H9 (cell line): ENCODE measurements around the gene GPS1. TPM values are rescaled to one million over a fixed set of nuclear protein-coding genes. Genes with fewer than 3 reads are reported as not detected.

Source experiments
- DNase-seq: peaks from one replicate; pipeline ENCODE4 v3.0.0-alpha.2; 2017
- H2AFZ ChIP-seq: one replicate; pipeline ENCODE4 v1.6.1; 2013; ENCODE audit warnings: mild to moderate bottlenecking, low read length, control low read depth, moderate library complexity
- H2AK5ac ChIP-seq: 2 replicates; pipeline ENCODE4 v1.6.1; 2013; ENCODE audit warnings: low read length, control low read depth, mixed read lengths; ENCODE audit not compliant: insufficient read length
- H2BK120ac ChIP-seq: one replicate; pipeline ENCODE4 v1.6.1; 2013; ENCODE audit warnings: low read depth, mild to moderate bottlenecking, low read length, control low read depth, inconsistent platforms; ENCODE audit not compliant: poor library complexity, severe bottlenecking
- H2BK12ac ChIP-seq: 2 replicates; pipeline ENCODE4 v1.6.1; 2013; ENCODE audit warnings: low read length, control low read depth, mixed read lengths, low read depth; ENCODE audit not compliant: insufficient read length
- H2BK15ac ChIP-seq: 2 replicates; pipeline ENCODE4 v1.6.1; 2013; ENCODE audit warnings: low read depth, low read length, control low read depth
- H2BK20ac ChIP-seq: one replicate; pipeline ENCODE4 v1.6.1; 2013; ENCODE audit warnings: low read depth, mild to moderate bottlenecking, low read length, control low read depth, inconsistent platforms; ENCODE audit not compliant: poor library complexity, severe bottlenecking
- H2BK5ac ChIP-seq: 2 replicates; pipeline ENCODE4 v1.6.1; 2013; ENCODE audit warnings: low read length, control low read depth, mixed read lengths; ENCODE audit not compliant: insufficient read length
- H3K14ac ChIP-seq: 2 replicates; pipeline ENCODE4 v1.6.1; 2013; ENCODE audit warnings: low read length, control low read depth; ENCODE audit not compliant: insufficient read depth
- H3K18ac ChIP-seq: 2 replicates; pipeline ENCODE4 v1.6.1; 2013; ENCODE audit warnings: low read depth, mild to moderate bottlenecking, mixed read lengths, low read length, control low read depth; ENCODE audit not compliant: insufficient read length
- H3K23ac ChIP-seq: 2 replicates; pipeline ENCODE4 v1.6.1; 2013; ENCODE audit warnings: low read length, control low read depth, mixed read lengths, low read depth; ENCODE audit not compliant: insufficient read length
- H3K23me2 ChIP-seq: 2 replicates; pipeline ENCODE4 v1.6.1; 2013; ENCODE audit warnings: low read depth, mild to moderate bottlenecking, mixed read lengths, low read length, control low read depth; ENCODE audit not compliant: insufficient read length, poor library complexity, severe bottlenecking
- H3K27ac ChIP-seq: 2 replicates; pipeline ENCODE4 v1.5.1; 2013; ENCODE audit warnings: low read length, control low read depth, mixed read lengths, low read depth; ENCODE audit not compliant: insufficient read length
- H3K27me3 ChIP-seq: 2 replicates; pipeline ENCODE4 v1.6.1; 2013; ENCODE audit warnings: low read length, control low read depth, inconsistent platforms; ENCODE audit not compliant: insufficient read depth
- H3K4ac ChIP-seq: 2 replicates; pipeline ENCODE4 v1.6.1; 2013; ENCODE audit warnings: low read depth, mild to moderate bottlenecking, control low read depth, inconsistent platforms, low read length, moderate library complexity
- H3K4me1 ChIP-seq: 2 replicates; pipeline ENCODE4 v1.6.1; 2013; ENCODE audit warnings: low read length, control low read depth, inconsistent platforms; ENCODE audit not compliant: insufficient read depth
- H3K4me2 ChIP-seq: 2 replicates; pipeline ENCODE4 v1.6.1; 2013; ENCODE audit warnings: low read length, control low read depth, mixed read lengths; ENCODE audit not compliant: insufficient read length, insufficient read depth
- H3K56ac ChIP-seq: 2 replicates; pipeline ENCODE4 v1.6.1; 2013; ENCODE audit warnings: low read depth, mild to moderate bottlenecking, mixed read lengths, low read length, control low read depth; ENCODE audit not compliant: insufficient read length
- H3K79me1 ChIP-seq: 2 replicates; pipeline ENCODE4 v1.6.1; 2013; ENCODE audit warnings: low read depth, mild to moderate bottlenecking, moderate library complexity, low read length, control low read depth, inconsistent platforms; ENCODE audit not compliant: insufficient read depth, poor library complexity, severe bottlenecking
- H3K79me2 ChIP-seq: 2 replicates; pipeline ENCODE4 v1.6.1; 2013; ENCODE audit warnings: low read length, control low read depth, inconsistent platforms; ENCODE audit not compliant: insufficient read depth
- H3K9ac ChIP-seq: 2 replicates; pipeline ENCODE4 v1.6.1; 2013; ENCODE audit warnings: low read length, control low read depth, mixed read lengths; ENCODE audit not compliant: insufficient read length; ENCODE audit errors: extremely low read depth
- H3K9me3 ChIP-seq: one replicate; pipeline ENCODE4 v1.6.1; 2013; ENCODE audit warnings: low read depth, low read length, inconsistent platforms; ENCODE audit not compliant: control insufficient read depth
- H3T11ph ChIP-seq: one replicate; pipeline ENCODE4 v1.6.1; 2013; ENCODE audit warnings: mild to moderate bottlenecking, low read length, control low read depth, inconsistent platforms
- H4K20me1 ChIP-seq: one replicate; pipeline ENCODE4 v1.6.1; 2013; ENCODE audit not compliant: control insufficient read depth, insufficient read length, insufficient read depth
- H4K5ac ChIP-seq: 2 replicates; pipeline ENCODE4 v1.6.1; 2013; ENCODE audit warnings: low read depth, mild to moderate bottlenecking, mixed read lengths, low read length, control low read depth; ENCODE audit not compliant: insufficient read length
- H4K8ac ChIP-seq: replicated peaks from 2 replicates; pipeline ENCODE4 v1.6.1; 2013; ENCODE audit warnings: low read length, control low read depth, mixed read lengths, low read depth; ENCODE audit not compliant: insufficient read length
- H4K91ac ChIP-seq: 2 replicates; pipeline ENCODE4 v1.6.1; 2013; ENCODE audit warnings: low read depth, mild to moderate bottlenecking, moderate library complexity, mixed read lengths, low read length, control low read depth; ENCODE audit not compliant: insufficient read length
- H3K27ac Mint-ChIP-seq, 3 experiments: 2 replicates in 2 of 3; 3 replicates in 1 of 3; pipeline ENCODE4 v1.8.0; 2020 to 2021; ENCODE audit warnings: mixed read lengths in 3 of 3, mild to moderate bottlenecking in 1 of 3, moderate library complexity in 1 of 3
- H3K27me3 Mint-ChIP-seq: 2 replicates; pipeline ENCODE4 v1.8.0; 2021; ENCODE audit warnings: low read depth, mild to moderate bottlenecking, moderate library complexity, mixed read lengths
- H3K36me3 Mint-ChIP-seq, 3 experiments: 2 replicates in 2 of 3; 3 replicates in 1 of 3; pipeline ENCODE4 v1.8.0; 2020 to 2021; ENCODE audit warnings: low read depth in 3 of 3, mixed read lengths in 3 of 3; ENCODE audit not compliant: insufficient read depth in 1 of 3
- H3K4me1 Mint-ChIP-seq, 2 experiments: 2 replicates each; pipeline ENCODE4 v1.8.0; 2020; ENCODE audit warnings: mixed read lengths in 2 of 2
- H3K4me3 Mint-ChIP-seq, 2 experiments: 2 replicates in 1 of 2; 3 replicates in 1 of 2; pipeline ENCODE4 v1.8.0; 2020 to 2021; ENCODE audit warnings: mild to moderate bottlenecking in 2 of 2, mixed read lengths in 2 of 2, moderate library complexity in 1 of 2
- H3K9me3 Mint-ChIP-seq, 2 experiments: 2 replicates in 1 of 2; 3 replicates in 1 of 2; pipeline ENCODE4 v1.8.0; 2020; ENCODE audit warnings: mild to moderate bottlenecking in 2 of 2, mixed read lengths in 2 of 2, moderate library complexity in 1 of 2
- CTCF ChIP-seq: fragments of 200-600 bp; sonication (generic); conservative IDR thresholded peaks from 3 replicates; pipeline ENCODE4 v1.8.0; 2021; ENCODE audit warnings: antibody characterized with exemption, mild to moderate bottlenecking
- WGBS: extraction: QIAGEN DNeasy Blood & Tissue Kit; methylation state at CpG from one replicate; pipeline ENCODE4 v1.1.7; 2013; ENCODE audit warnings: missing lambda C conversion rate, low lambda C conversion rate, mixed read lengths; ENCODE audit not compliant: insufficient read length; ENCODE audit errors: extremely low coverage; 5-methylcytosine and 5-hydroxymethylcytosine counted together
- total RNA-seq: library from RNA; stranded (reverse); gene quantifications from 2 replicates; pipeline ENCODE4 v1.2.1, GENCODE V29; 2021

Gene GPS1
- total RNA-seq, 1 experiment from 2014 or later: 164 TPM

DNA sequence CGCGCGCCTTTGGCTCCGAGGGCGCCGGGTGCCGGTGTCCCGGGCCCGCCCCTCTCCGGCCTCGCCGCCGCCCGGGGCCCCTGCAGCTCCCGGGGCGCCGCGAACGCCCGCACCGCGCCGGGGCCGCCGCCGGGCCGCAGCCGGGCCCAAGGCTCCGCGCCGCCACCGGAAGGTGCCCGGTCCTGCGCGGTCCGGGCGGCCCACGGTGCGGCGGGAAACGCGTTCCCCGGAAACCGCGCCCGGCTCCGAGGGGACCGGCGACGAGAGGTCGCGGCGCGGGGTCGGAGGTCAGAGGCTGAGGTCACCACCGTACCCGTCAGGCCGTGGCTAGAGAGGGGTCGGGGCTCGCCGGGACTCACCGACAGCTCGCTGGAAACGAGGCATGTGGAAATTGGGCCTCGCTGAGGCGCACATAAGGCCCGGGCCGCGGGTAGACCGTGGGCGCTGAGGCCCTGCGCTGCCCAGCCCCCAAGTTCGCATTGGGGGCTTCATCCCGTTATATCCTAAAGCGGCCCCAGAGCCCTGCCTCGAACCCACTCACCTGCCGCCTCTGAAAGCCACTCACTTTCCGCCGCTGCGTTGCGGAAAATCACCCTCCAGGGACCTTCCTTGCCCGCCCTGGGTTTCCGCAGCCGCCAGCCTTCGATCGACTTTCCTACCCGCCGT lies 14.1 kb downstream of the GPS1 start, which contains the start of gene DUS1L:
Gene DUS1L, minus strand, starts transcription at position 167 of the 666 bp plus-strand sequence. CDS start 745 bp downstream, outside the sequence.
- Histone ChIP-seq H3K79me2 (no peaks in the 10 kb centered on the region), H2BK120ac (no peak within 1 kb of the TSS), H3K4me2 (peak within 1 kb of the TSS; percentile 75), H3K14ac (peak within 1 kb of the TSS; percentile 9; the same call in 1 of the 2 replicates), H3K4ac (no peak within 1 kb of the TSS), H3K18ac (no peak within 1 kb of the TSS), H3K79me1 (no peaks in the 10 kb centered on the region), H3K4me1 (no peaks in the 10 kb centered on the region), H3K56ac (no peak within 1 kb of the TSS), H4K20me1 (no peaks in the 10 kb centered on the region), H2AFZ (no peak within 1 kb of the TSS), H4K91ac (no peak within 1 kb of the TSS), H3K23me2 (peaks cover 15% of the 10 kb centered on the region), H4K8ac (no peak within 1 kb of the TSS), H3K27ac (no peak within 1 kb of the TSS), H4K5ac (no peak within 1 kb of the TSS), H2BK5ac (no peak within 1 kb of the TSS), H3K9me3 (no peaks in the 10 kb centered on the region), H2BK15ac (no peak within 1 kb of the TSS), H3K27me3 (no peaks in the 10 kb centered on the region), H3K9ac (peak within 1 kb of the TSS; percentile 47), H3T11ph (no peak within 1 kb of the TSS), H3K23ac (no peak within 1 kb of the TSS), H2BK12ac (no peak within 1 kb of the TSS), H2AK5ac (no peak within 1 kb of the TSS), H2BK20ac (no peak within 1 kb of the TSS)
- TF ChIP-seq CTCF: no peak
- WGBS: no CpG with 5 or more reads among the region's 88 CpGs
- DNase-seq: no peak
- Mint-ChIP-seq H3K4me3 (peak within 1 kb of the TSS; percentile 73 to 83), H3K27ac (0 out of 7 replicates have a peak within 1 kb of the TSS, but pooled peaks of 1 of the 3 experiments have one; percentile 77), H3K27me3 (peaks cover 15% of the 10 kb centered on the region), H3K4me1 (peaks cover 4 to 5% of the 10 kb centered on the region in 2 experiments), H3K9me3 (no peaks in the 10 kb centered on the region; a peak in 1 of 5 replicates), H3K36me3 (peaks cover 2 to 10% (median 6%) of the 10 kb centered on the region in 3 experiments; a peak in 5 of 7 replicates)
